ENCODE results near the gene FANCM. TPM values are rescaled to one million over a fixed set of nuclear protein-coding genes. Genes with fewer than 3 reads are reported as not detected.

Gene FANCM
- total and polyA plus RNA-seq, 9 of the 15 experiments (the other 6 are each of a cell fraction or from before 2014, with no cell fraction given): 5.1 to 14.4 (median 6.2) TPM

DNA sequence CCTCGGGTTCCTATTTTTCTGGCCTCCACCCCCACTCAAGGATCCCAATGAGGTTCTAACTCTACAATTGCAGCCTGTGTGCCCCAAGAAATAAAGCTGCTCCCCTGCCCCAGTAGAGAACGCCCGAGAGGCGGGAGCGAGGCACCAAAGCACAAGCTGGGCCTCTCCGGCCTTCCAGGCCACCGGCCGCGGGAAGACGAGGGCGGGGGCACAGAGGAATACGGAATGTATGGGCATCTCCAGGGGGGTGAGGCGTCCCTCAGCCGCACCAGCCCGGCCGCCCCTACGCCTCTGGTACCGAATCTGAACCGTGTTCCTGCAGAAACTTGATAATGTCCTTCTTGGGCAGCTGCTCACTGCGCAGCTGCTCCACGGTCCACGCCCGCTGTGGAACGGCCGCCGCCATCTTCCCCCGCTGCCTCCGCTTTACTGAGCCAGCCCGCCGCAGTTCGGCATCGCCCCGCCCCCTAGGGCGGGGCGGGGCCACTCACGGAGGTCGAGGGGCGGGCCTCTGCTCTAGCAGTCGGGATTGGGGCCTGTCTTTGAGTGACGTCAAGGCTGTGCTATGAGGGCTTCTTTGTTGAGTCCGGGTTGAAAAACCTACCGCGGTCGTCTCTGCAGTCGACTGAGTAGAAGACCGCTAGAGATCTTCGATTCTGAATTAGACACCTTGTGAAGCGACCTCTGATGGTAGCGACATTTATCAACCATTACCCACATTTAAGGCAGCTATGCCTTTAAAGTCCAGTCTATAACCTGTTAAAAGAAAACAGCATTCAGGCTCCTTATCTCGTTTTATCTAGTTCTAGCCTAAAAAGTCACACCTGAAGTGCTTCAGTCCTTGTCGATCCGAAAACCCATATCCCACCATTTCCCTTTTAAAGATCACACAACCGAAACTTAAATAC lies 1.4 kb upstream of the FANCM start, which contains the start of gene FKBP3 (continued):
- TF ChIP-seq NONO (IDR thresholded peaks at IDR 0.05; ENCODE audit: low read depth in 2 of 2, low read length in 1 of 2): peak in 1 of 2 experiments; percentile 99; a peak in 2 of 4 replicates
- no peak; the same call in 1 of the 2 replicates for TF ChIP-seq SP1 (CRISPR knock-in tag; IDR thresholded peaks at IDR 0.05)
- no peak for TF ChIP-seq KLF6 (CRISPR knock-in tag; IDR thresholded peaks at IDR 0.05; ENCODE audit: borderline replicate concordance)
- TF ChIP-seq HCFC1 (IDR thresholded peaks at IDR 0.05; ENCODE audit: low read depth, low read length): no peak
- no peak for TF ChIP-seq ILF3 (IDR thresholded peaks at IDR 0.05; ENCODE audit: borderline replicate concordance)
- TF ChIP-seq ELF4 (CRISPR knock-in tag; IDR thresholded peaks at IDR 0.05): no peak
- TF ChIP-seq ZNF668 (CRISPR knock-in tag; IDR thresholded peaks at IDR 0.05): no peak
- TF ChIP-seq, protein P1, sequence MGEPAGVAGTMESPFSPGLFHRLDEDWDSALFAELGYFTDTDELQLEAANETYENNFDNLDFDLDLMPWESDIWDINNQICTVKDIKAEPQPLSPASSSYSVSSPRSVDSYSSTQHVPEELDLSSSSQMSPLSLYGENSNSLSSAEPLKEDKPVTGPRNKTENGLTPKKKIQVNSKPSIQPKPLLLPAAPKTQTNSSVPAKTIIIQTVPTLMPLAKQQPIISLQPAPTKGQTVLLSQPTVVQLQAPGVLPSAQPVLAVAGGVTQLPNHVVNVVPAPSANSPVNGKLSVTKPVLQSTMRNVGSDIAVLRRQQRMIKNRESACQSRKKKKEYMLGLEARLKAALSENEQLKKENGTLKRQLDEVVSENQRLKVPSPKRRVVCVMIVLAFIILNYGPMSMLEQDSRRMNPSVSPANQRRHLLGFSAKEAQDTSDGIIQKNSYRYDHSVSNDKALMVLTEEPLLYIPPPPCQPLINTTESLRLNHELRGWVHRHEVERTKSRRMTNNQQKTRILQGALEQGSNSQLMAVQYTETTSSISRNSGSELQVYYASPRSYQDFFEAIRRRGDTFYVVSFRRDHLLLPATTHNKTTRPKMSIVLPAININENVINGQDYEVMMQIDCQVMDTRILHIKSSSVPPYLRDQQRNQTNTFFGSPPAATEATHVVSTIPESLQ (CRISPR knock-in tag; IDR thresholded peaks at IDR 0.05): no peak
- no peak for TF ChIP-seq TEAD2 (tag; IDR thresholded peaks at IDR 0.05)
- TF ChIP-seq, protein P2, sequence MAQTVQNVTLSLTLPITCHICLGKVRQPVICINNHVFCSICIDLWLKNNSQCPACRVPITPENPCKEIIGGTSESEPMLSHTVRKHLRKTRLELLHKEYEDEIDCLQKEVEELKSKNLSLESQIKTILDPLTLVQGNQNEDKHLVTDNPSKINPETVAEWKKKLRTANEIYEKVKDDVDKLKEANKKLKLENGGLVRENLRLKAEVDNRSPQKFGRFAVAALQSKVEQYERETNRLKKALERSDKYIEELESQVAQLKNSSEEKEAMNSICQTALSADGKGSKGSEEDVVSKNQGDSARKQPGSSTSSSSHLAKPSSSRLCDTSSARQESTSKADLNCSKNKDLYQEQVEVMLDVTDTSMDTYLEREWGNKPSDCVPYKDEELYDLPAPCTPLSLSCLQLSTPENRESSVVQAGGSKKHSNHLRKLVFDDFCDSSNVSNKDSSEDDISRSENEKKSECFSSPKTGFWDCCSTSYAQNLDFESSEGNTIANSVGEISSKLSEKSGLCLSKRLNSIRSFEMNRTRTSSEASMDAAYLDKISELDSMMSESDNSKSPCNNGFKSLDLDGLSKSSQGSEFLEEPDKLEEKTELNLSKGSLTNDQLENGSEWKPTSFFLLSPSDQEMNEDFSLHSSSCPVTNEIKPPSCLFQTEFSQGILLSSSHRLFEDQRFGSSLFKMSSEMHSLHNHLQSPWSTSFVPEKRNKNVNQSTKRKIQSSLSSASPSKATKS (CRISPR knock-in tag; IDR thresholded peaks at IDR 0.05): no peak
- TF ChIP-seq KDM4B (IDR thresholded peaks at IDR 0.05; ENCODE audit: borderline replicate concordance in 2 of 2, low read depth in 1 of 2): no peak
- no peak for TF ChIP-seq PRMT5 (CRISPR knock-in tag; IDR thresholded peaks at IDR 0.05)
- TF ChIP-seq, protein P3, sequence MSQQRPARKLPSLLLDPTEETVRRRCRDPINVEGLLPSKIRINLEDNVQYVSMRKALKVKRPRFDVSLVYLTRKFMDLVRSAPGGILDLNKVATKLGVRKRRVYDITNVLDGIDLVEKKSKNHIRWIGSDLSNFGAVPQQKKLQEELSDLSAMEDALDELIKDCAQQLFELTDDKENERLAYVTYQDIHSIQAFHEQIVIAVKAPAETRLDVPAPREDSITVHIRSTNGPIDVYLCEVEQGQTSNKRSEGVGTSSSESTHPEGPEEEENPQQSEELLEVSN (IDR thresholded peaks at IDR 0.05; ENCODE audit: borderline replicate concordance in 1 of 2, extremely low read depth in 1 of 2, insufficient read depth in 1 of 2, insufficient read length in 1 of 2, low read depth in 1 of 2, low read length in 1 of 2, poor library complexity in 1 of 2, severe bottlenecking in 1 of 2): peak; percentile 17 to 41
- TF ChIP-seq, protein P4, sequence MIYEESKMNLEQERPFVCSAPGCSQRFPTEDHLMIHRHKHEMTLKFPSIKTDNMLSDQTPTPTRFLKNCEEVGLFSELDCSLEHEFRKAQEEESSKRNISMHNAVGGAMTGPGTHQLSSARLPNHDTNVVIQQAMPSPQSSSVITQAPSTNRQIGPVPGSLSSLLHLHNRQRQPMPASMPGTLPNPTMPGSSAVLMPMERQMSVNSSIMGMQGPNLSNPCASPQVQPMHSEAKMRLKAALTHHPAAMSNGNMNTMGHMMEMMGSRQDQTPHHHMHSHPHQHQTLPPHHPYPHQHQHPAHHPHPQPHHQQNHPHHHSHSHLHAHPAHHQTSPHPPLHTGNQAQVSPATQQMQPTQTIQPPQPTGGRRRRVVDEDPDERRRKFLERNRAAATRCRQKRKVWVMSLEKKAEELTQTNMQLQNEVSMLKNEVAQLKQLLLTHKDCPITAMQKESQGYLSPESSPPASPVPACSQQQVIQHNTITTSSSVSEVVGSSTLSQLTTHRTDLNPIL (CRISPR knock-in tag; IDR thresholded peaks at IDR 0.05): no peak
- TF ChIP-seq, protein P5, sequence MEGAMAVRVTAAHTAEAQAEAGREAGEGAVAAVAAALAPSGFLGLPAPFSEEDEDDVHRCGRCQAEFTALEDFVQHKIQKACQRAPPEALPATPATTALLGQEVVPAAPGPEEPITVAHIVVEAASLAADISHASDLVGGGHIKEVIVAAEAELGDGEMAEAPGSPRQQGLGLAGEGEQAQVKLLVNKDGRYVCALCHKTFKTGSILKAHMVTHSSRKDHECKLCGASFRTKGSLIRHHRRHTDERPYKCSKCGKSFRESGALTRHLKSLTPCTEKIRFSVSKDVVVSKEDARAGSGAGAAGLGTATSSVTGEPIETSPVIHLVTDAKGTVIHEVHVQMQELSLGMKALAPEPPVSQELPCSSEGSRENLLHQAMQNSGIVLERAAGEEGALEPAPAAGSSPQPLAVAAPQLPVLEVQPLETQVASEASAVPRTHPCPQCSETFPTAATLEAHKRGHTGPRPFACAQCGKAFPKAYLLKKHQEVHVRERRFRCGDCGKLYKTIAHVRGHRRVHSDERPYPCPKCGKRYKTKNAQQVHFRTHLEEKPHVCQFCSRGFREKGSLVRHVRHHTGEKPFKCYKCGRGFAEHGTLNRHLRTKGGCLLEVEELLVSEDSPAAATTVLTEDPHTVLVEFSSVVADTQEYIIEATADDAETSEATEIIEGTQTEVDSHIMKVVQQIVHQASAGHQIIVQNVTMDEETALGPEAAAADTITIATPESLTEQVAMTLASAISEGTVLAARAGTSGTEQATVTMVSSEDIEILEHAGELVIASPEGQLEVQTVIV (CRISPR knock-in tag; IDR thresholded peaks at IDR 0.05; ENCODE audit: borderline replicate concordance): no peak
